Measurements from ENCODE around the gene COP1.
"Not testable (repeated sequence)": the region's sequence is repeated elsewhere in the genome, so short reads cannot be mapped to it uniquely, and the experiment has no call there.

Gene COP1

GRCh38 chr1:176206961-176207902 is at the start of gene COP1:
Gene COP1, minus strand, starts transcription at chr1:176207286. Its CDS starts 308 bp downstream, at chr1:176206978.
- TF ChIP-seq, protein P1, sequence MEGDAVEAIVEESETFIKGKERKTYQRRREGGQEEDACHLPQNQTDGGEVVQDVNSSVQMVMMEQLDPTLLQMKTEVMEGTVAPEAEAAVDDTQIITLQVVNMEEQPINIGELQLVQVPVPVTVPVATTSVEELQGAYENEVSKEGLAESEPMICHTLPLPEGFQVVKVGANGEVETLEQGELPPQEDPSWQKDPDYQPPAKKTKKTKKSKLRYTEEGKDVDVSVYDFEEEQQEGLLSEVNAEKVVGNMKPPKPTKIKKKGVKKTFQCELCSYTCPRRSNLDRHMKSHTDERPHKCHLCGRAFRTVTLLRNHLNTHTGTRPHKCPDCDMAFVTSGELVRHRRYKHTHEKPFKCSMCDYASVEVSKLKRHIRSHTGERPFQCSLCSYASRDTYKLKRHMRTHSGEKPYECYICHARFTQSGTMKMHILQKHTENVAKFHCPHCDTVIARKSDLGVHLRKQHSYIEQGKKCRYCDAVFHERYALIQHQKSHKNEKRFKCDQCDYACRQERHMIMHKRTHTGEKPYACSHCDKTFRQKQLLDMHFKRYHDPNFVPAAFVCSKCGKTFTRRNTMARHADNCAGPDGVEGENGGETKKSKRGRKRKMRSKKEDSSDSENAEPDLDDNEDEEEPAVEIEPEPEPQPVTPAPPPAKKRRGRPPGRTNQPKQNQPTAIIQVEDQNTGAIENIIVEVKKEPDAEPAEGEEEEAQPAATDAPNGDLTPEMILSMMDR (IDR thresholded peaks at IDR 0.05; ENCODE audit: insufficient read depth, low read depth, low read length, missing control alignments): no peak
- H3K4me3 ChIP-seq (ENCODE audit: low read depth, low read length): peak within 1 kb of the TSS; percentile 98
- DNase-seq (ENCODE audit: low read depth): peak; percentile 98

DNA sequence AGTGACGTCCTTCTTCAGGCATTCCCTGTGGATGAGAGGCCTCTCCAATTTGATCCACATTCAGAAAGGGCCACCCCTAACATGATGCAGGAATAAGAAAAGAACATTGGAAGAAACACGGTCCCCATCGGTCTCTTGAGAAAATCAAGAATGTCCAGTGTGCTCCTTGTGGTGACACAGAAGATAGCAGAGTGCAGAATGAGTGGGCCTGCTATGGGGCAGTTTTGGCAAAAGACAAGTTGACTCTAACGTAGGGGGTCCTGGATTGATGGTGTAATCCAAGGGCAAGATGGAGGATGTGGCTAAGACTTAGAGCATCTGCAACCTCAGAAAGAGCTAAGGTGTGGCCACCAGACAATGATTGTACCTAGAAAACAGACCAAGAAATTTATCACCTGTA is 45.1 kb upstream of the COP1 start:
- TF ChIP-seq, protein P1 (IDR thresholded peaks at IDR 0.05; ENCODE audit: insufficient read depth, low read depth, low read length, missing control alignments): no peak
- no peak for DNase-seq (ENCODE audit: low read depth)
- H3K4me3 ChIP-seq (ENCODE audit: low read depth, low read length): no peak overlapping the region

- DNase-seq (ENCODE audit: low read depth): no peak
- TF ChIP-seq, protein P1 (IDR thresholded peaks at IDR 0.05; ENCODE audit: insufficient read depth, low read depth, low read length, missing control alignments): no peak
- H3K4me3 ChIP-seq (ENCODE audit: low read depth, low read length): no peak overlapping the region
Measured at GRCh38 chr1:176244851-176245250, 37.8 kb upstream of the COP1 start.

DNA sequence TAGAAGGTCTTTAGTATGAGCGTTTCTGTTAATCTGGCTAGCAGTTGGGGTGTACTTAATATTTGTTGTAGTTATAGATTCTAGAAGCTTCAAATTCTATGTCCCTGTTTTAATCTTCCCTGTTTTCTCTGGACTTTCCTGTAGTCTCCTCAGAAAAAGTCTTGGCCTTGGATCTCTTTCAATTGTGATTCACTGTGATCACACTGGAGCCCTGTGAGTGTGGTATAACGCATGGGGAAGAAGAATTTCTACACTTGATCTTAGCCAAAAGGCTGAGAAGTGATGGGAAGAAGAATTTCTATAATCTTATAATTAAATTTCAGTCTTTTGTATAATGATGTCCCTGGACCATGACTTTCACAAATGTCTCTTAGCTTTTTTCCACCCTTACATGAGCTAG is 36.7 kb upstream of the COP1 start:
- TF ChIP-seq, protein P1 (IDR thresholded peaks at IDR 0.05; ENCODE audit: insufficient read depth, low read depth, low read length, missing control alignments): no peak
- no peak for DNase-seq (ENCODE audit: low read depth)
- H3K4me3 ChIP-seq (ENCODE audit: low read depth, low read length): no peak overlapping the region

GRCh38 chr1:176241385-176242015 is 34.4 kb upstream of the COP1 start:
- TF ChIP-seq, protein P1 (IDR thresholded peaks at IDR 0.05; ENCODE audit: insufficient read depth, low read depth, low read length, missing control alignments): no peak
- no peak overlapping the region for H3K4me3 ChIP-seq (ENCODE audit: low read depth, low read length)
- no peak for DNase-seq (ENCODE audit: low read depth)

DNA sequence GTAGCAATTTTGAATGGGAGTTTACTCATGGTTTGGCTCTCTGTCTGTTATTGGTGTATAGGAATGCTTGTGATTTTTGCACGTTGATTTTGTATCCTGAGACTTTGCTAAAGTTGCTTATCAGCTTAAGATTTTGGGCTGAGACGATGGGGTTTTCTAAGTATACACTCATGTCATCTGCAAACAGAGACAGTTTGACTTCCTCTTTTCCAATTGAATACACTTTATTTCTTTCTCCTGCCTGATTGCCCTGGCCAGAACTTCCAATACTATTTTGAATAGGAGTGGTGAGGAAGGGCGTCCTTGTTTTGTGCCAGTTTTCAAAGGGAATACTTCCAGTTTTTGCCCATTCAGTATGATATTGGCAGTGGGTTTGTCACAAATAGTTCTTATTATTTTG is 26.6 kb upstream of the COP1 start:
- DNase-seq (ENCODE audit: low read depth); H3K4me3 ChIP-seq (ENCODE audit: low read depth, low read length): not testable (repeated sequence)

DNA sequence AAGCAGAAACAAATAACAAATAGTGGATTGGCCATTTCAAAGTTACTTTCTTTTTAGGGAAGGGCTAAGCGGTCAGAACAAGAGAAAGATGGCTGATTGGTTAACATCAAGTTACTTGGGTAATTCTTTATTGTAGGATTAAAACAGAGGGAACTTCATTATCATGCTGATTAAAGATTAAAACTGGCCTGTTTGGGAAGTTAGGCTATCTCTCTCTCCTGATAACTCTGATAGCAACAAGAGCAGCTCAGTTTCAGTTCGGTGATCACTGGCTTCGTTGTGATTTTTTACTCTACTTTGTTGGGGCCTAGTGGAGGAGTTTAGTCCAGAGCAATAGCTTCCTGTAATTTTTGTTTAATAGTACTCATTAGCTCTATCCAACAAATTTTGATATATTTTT is 20.5 kb upstream of the COP1 start:
- peak overlapping the region; percentile 19; the same call in 1 of the 2 replicates for H3K4me3 ChIP-seq (ENCODE audit: low read depth, low read length)
- TF ChIP-seq, protein P1 (IDR thresholded peaks at IDR 0.05; ENCODE audit: insufficient read depth, low read depth, low read length, missing control alignments): no peak
- no peak for DNase-seq (ENCODE audit: low read depth)
